Liver (tissue), 9 donors: ENCODE data around the gene CCDC167. TPM values are rescaled to one million over a fixed set of nuclear protein-coding genes. Genes with fewer than 3 reads are reported as not detected.

Experiments
- DNase-seq: peaks from one replicate; pipeline ENCODE4 v3.0.0-alpha.2; 2017; ENCODE audit warnings: low spot score
- H3K27ac ChIP-seq, 2 donors: one replicate each; pipeline ENCODE4 v1.7.0; 2013; ENCODE audit warnings: inconsistent platforms in 2 of 2, low read length in 2 of 2, control low read depth in 1 of 2, low read depth in 1 of 2, mild to moderate bottlenecking in 1 of 2
- H3K27me3 ChIP-seq, 4 donors: one replicate each; pipeline versions ENCODE4 v1.6.1 to v1.7.0; 2013; ENCODE audit warnings: low read length in 3 of 4, inconsistent platforms in 1 of 4, mild to moderate bottlenecking in 1 of 4, moderate library complexity in 1 of 4; ENCODE audit not compliant: control insufficient read depth in 4 of 4, insufficient read depth in 4 of 4
- H3K36me3 ChIP-seq, 4 donors: one replicate each; pipeline versions ENCODE4 v1.6.1 to v1.7.0; 2013; ENCODE audit warnings: low read length in 3 of 4, mild to moderate bottlenecking in 3 of 4, low read depth in 1 of 4, moderate library complexity in 1 of 4; ENCODE audit not compliant: control insufficient read depth in 4 of 4, insufficient read depth in 3 of 4
- H3K4me1 ChIP-seq, 4 donors: one replicate each; pipeline versions ENCODE4 v1.6.1 to v1.7.0; 2013; ENCODE audit warnings: low read length in 3 of 4, mild to moderate bottlenecking in 3 of 4, moderate library complexity in 1 of 4; ENCODE audit not compliant: control insufficient read depth in 4 of 4, insufficient read depth in 4 of 4
- H3K4me3 ChIP-seq, 3 donors: one replicate each; pipeline versions ENCODE4 v1.6.1 to v1.7.0; 2013; ENCODE audit warnings: low read length in 3 of 3, control low read depth in 1 of 3, low read depth in 1 of 3, mild to moderate bottlenecking in 1 of 3
- H3K9ac ChIP-seq, 2 donors: one replicate each; pipeline ENCODE4 v1.7.0; 2013; ENCODE audit warnings: low read length in 2 of 2, mild to moderate bottlenecking in 2 of 2, moderate library complexity in 2 of 2, control low read depth in 1 of 2, low read depth in 1 of 2
- H3K9me3 ChIP-seq, 4 donors: one replicate each; pipeline versions ENCODE4 v1.6.1 to v1.7.0; 2013; ENCODE audit warnings: low read length in 3 of 4; ENCODE audit not compliant: control insufficient read depth in 4 of 4
- EGR1 ChIP-seq, 2 donors: IDR thresholded peaks; 2 replicates each; pipeline ENCODE4 v1.6.1; 2016 to 2018; ENCODE audit warnings: antibody characterized with exemption in 2 of 2, low read depth in 2 of 2
- FOXA1 ChIP-seq: IDR thresholded peaks from 2 replicates; pipeline ENCODE4 v1.6.1; 2016; ENCODE audit warnings: antibody characterized with exemption
- GABPA ChIP-seq, 2 donors: IDR thresholded peaks in 1 of 2; conservative IDR thresholded peaks in 1 of 2; 2 replicates each; pipeline ENCODE4 v1.6.1; 2016; ENCODE audit warnings: antibody characterized with exemption in 2 of 2, mild to moderate bottlenecking in 1 of 2, moderate library complexity in 1 of 2
- HNF4A ChIP-seq, 2 donors: conservative IDR thresholded peaks; 2 replicates each; pipeline ENCODE4 v1.6.1; 2016; ENCODE audit warnings: antibody characterized with exemption in 2 of 2, mild to moderate bottlenecking in 2 of 2
- HNF4G ChIP-seq: IDR thresholded peaks from 2 replicates; pipeline ENCODE4 v1.6.1; 2016; ENCODE audit warnings: antibody characterized with exemption
- JUND ChIP-seq, 2 donors: IDR thresholded peaks; 2 replicates each; pipeline ENCODE4 v1.6.1; 2016; ENCODE audit warnings: antibody characterized with exemption in 2 of 2
- NR2F2 ChIP-seq: IDR thresholded peaks from 2 replicates; pipeline ENCODE4 v1.6.1; 2016; ENCODE audit warnings: antibody characterized with exemption
- RAD21 ChIP-seq, 2 donors: IDR thresholded peaks; 2 replicates each; pipeline ENCODE4 v1.6.1; 2016; ENCODE audit warnings: antibody characterized with exemption in 2 of 2, mild to moderate bottlenecking in 2 of 2
- SP1 ChIP-seq: IDR thresholded peaks from 2 replicates; pipeline ENCODE4 v1.6.1; 2018; ENCODE audit warnings: antibody characterized with exemption, mild to moderate bottlenecking
- TAF1 ChIP-seq: conservative IDR thresholded peaks from 2 replicates; pipeline ENCODE4 v1.6.1; 2016; ENCODE audit warnings: antibody characterized with exemption, mild to moderate bottlenecking
- YY1 ChIP-seq: IDR thresholded peaks from 2 replicates; pipeline ENCODE4 v1.6.1; 2016; ENCODE audit warnings: antibody characterized with exemption, mild to moderate bottlenecking
- WGBS: extraction: QIAGEN DNeasy Blood & Tissue Kit; methylation state at CpG from one replicate; pipeline ENCODE4 v1.1.7; 2013; 5-methylcytosine and 5-hydroxymethylcytosine counted together
- polyA plus RNA-seq, 2 donors: library from polyadenylated mRNA; stranded (reverse) in 1 of 2; unstranded in 1 of 2; fragments of 200-250 nt in 1 of 2; fragments of >200 nt in 1 of 2; fragmentation: Nextera tagmentation in 1 of 2; extraction: Ambion mirVana in 1 of 2; gene quantifications; one replicate each; pipeline versions ENCODE4 v1.2.1 to v1.2.3, GENCODE V29; 2013 to 2015
- total RNA-seq, 2 donors: library from RNA; depleted of rRNA; stranded (reverse); fragments of >200 nt; gene quantifications; one replicate each; pipeline ENCODE4 v1.2.3, GENCODE V29; 2014
- TF ChIP-seq, protein P1 (sequence below): fragments of 150-350 bp; IDR thresholded peaks from 2 replicates; pipeline ENCODE4 v1.5.1; 2017; ENCODE audit warnings: improper control_type of control experiment, low read depth, low read length; ENCODE audit not compliant: missing input control
- TF ChIP-seq, protein P2 (sequence below): IDR thresholded peaks from 2 replicates; pipeline ENCODE4 v1.6.1; 2016; ENCODE audit warnings: antibody characterized with exemption, mild to moderate bottlenecking
- TF ChIP-seq, protein P3 (sequence below): IDR thresholded peaks from 2 replicates; pipeline ENCODE4 v1.6.1; 2016; ENCODE audit warnings: antibody characterized with exemption
- donor health status: healthy.
- donor health status: healthy.
- donor health status: healthy.
- donor health status: healthy.
- donor health status: healthy.

CCDC167 gene
- total and polyA plus RNA-seq, 4 donors = 14.1 to 54.8 (median 42.7) TPM

DNA sequence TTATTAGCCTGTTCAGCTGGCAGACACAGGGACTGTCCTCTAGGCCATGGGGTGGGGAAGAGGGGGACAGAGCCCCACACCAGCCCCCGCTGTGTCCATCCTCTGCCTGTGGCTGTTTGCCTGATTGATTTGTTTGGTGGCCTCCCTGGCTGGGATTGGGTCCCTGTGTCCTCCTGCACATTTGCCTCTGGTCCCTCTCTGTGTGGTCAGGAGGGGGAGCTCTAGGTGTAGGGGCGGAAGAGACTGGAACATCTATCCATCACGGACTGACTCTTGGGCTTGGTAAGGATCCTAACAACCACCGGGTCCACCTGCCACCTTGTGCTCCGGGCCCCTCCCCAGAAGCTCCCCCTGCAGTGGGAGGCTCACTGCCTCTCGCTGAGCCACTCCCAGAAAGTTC is 38.4 kb upstream of the CCDC167 start:
- Histone ChIP-seq H3K9ac (no peak overlapping the region), H3K36me3 (no peaks in the 10 kb centered on the region), H3K27me3 (peaks cover 0 to 6% (median 0%) of the 10 kb centered on the region in 4 donors), H3K9me3 (no peaks in the 10 kb centered on the region), H3K4me1 (peaks cover 0 to 8% (median 7%) of the 10 kb centered on the region in 4 donors), H3K4me3 (no peak overlapping the region), H3K27ac (no peak overlapping the region)
- TF ChIP-seq RAD21 (IDR thresholded peaks at IDR 0.05) (peak; percentile 49 to 69), HNF4A (conservative IDR thresholded peaks at IDR 0.05) (no peak)
- TF ChIP-seq, protein P1, sequence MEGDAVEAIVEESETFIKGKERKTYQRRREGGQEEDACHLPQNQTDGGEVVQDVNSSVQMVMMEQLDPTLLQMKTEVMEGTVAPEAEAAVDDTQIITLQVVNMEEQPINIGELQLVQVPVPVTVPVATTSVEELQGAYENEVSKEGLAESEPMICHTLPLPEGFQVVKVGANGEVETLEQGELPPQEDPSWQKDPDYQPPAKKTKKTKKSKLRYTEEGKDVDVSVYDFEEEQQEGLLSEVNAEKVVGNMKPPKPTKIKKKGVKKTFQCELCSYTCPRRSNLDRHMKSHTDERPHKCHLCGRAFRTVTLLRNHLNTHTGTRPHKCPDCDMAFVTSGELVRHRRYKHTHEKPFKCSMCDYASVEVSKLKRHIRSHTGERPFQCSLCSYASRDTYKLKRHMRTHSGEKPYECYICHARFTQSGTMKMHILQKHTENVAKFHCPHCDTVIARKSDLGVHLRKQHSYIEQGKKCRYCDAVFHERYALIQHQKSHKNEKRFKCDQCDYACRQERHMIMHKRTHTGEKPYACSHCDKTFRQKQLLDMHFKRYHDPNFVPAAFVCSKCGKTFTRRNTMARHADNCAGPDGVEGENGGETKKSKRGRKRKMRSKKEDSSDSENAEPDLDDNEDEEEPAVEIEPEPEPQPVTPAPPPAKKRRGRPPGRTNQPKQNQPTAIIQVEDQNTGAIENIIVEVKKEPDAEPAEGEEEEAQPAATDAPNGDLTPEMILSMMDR = peak; percentile 9
- 60% methylated on average over 6 of the region's 6 CpGs for WGBS
- no peak for DNase-seq

DNA sequence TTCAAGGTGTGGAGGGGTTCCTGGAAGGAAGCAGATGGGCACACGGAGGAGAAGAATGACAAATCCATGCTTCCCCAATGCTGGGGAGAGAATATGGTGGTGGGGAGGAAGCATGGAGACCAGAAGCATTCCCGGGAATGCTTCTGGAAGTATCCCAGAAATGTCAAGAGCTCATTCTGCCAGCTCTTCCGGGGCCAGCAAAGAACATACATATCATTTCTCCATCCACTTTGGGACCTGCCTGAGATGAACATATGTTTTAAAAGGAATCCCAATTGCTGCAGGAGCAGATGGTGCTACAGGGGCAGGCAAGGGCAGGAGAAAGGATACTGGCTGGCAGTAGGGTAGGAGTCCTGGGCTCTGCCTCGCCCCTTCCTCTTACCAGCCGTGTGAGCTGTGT is 37.9 kb upstream of the CCDC167 start:
- Histone ChIP-seq H3K9ac (no peak overlapping the region), H3K36me3 (no peaks in the 10 kb centered on the region), H3K9me3 (no peaks in the 10 kb centered on the region), H3K27me3 (peaks cover 0 to 6% (median 0%) of the 10 kb centered on the region in 4 donors), H3K4me1 (peaks cover 0 to 8% (median 7%) of the 10 kb centered on the region in 4 donors), H3K27ac (no peak overlapping the region), H3K4me3 (no peak overlapping the region)
- TF ChIP-seq, protein P1 = no peak
- no peak for TF ChIP-seq FOXA1
- no peak for TF ChIP-seq HNF4G
- TF ChIP-seq YY1 = no peak
- TF ChIP-seq, protein P2, sequence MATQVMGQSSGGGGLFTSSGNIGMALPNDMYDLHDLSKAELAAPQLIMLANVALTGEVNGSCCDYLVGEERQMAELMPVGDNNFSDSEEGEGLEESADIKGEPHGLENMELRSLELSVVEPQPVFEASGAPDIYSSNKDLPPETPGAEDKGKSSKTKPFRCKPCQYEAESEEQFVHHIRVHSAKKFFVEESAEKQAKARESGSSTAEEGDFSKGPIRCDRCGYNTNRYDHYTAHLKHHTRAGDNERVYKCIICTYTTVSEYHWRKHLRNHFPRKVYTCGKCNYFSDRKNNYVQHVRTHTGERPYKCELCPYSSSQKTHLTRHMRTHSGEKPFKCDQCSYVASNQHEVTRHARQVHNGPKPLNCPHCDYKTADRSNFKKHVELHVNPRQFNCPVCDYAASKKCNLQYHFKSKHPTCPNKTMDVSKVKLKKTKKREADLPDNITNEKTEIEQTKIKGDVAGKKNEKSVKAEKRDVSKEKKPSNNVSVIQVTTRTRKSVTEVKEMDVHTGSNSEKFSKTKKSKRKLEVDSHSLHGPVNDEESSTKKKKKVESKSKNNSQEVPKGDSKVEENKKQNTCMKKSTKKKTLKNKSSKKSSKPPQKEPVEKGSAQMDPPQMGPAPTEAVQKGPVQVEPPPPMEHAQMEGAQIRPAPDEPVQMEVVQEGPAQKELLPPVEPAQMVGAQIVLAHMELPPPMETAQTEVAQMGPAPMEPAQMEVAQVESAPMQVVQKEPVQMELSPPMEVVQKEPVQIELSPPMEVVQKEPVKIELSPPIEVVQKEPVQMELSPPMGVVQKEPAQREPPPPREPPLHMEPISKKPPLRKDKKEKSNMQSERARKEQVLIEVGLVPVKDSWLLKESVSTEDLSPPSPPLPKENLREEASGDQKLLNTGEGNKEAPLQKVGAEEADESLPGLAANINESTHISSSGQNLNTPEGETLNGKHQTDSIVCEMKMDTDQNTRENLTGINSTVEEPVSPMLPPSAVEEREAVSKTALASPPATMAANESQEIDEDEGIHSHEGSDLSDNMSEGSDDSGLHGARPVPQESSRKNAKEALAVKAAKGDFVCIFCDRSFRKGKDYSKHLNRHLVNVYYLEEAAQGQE = no peak
- TF ChIP-seq GABPA (IDR thresholded peaks at IDR 0.05 in 1 of 2, conservative IDR thresholded peaks at IDR 0.05 in 1 of 2) = no peak
- TF ChIP-seq, protein P3, sequence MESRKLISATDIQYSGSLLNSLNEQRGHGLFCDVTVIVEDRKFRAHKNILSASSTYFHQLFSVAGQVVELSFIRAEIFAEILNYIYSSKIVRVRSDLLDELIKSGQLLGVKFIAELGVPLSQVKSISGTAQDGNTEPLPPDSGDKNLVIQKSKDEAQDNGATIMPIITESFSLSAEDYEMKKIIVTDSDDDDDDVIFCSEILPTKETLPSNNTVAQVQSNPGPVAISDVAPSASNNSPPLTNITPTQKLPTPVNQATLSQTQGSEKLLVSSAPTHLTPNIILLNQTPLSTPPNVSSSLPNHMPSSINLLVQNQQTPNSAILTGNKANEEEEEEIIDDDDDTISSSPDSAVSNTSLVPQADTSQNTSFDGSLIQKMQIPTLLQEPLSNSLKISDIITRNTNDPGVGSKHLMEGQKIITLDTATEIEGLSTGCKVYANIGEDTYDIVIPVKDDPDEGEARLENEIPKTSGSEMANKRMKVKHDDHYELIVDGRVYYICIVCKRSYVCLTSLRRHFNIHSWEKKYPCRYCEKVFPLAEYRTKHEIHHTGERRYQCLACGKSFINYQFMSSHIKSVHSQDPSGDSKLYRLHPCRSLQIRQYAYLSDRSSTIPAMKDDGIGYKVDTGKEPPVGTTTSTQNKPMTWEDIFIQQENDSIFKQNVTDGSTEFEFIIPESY = no peak
- no peak for TF ChIP-seq EGR1 (IDR thresholded peaks at IDR 0.05; ENCODE audit: low read depth in 2 of 2)
- TF ChIP-seq TAF1 = no peak
- no peak for TF ChIP-seq NR2F2
- no peak for TF ChIP-seq SP1
- no peak for TF ChIP-seq HNF4A (conservative IDR thresholded peaks at IDR 0.05)
- no peak for TF ChIP-seq JUND (IDR thresholded peaks at IDR 0.05)
- no peak for DNase-seq
- WGBS = 68% methylated on average over 5 of the region's 5 CpGs
